ENCODE data around the gene CDKL2.

Gene CDKL2

DNA sequence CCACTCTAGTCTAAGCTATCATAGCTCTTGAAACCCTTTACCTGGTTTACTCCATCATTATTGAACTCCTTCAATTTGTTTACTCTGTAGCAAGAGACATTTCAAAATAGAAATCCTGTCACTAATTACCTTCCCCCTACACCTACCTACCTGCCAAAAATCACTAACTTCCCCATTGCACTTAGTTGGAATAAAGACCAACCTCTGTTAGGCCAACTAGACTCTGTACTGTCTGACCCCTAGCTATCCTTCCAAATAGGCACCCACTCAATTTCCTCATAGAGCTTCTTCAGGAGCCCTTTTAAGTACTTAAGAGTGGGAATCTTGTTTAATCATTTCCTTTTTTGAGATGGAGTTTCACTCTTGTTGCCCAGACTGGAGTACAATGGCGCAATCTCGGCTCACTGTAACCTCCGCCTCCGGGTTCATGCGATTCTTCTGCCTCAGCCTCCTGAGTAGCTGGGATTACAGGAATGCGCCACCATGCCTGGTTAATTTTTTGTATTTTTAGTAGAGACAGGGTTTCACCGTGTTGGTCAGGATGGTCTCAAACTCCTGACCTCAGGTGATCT is 8.9 kb upstream of the CDKL2 start:
- DNase-seq (ENCODE audit: low spot score), result no peak

GRCh38 chr4:75637827-75638226 is 7.5 kb upstream of the CDKL2 start:
- DNase-seq (ENCODE audit: low spot score), result no peak

DNA sequence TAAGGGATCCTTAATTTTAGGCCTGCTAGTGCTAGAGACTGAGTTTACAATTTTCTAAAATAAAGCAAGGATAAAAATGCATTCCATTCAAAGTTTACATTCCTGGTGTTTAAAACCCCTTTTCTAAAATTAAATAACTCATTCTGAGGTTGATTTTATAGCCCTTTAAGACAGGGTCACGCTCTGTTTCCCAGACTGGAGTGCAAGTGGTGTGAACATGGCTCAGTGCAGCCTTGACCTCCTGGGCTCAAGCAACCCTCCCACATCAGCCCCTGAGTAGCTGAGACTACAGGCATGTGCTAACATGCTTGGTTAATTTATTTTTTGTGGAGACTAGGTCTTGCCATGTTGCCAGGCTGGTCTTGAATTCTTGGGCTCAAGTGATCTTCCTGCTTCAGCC is 6.8 kb upstream of the CDKL2 start:
- no peak for DNase-seq (ENCODE audit: low spot score)

DNA sequence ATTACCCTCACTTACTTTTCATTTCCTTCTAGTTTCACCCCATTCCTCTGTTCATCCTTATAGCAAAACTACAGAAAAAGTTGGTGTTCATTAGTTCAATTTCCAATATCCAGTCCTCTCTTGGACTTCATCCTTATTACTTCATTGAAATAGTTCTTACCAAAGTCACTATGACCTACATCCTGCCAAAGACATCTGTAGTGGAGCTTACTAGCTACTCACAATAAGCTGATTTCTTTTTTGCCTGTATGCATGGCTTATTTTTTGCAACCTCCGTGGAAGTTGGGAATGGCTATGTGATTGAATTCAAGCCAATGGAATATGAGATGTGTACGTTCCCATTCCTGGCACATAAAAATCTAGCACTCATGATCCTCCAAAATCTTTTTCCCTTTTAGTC is 4.6 kb upstream of the CDKL2 start:
- DNase-seq (ENCODE audit: low spot score), result no peak

GRCh38 chr4:75634281-75634680 is 4.0 kb upstream of the CDKL2 start:
- DNase-seq (ENCODE audit: low spot score), result no peak

DNA sequence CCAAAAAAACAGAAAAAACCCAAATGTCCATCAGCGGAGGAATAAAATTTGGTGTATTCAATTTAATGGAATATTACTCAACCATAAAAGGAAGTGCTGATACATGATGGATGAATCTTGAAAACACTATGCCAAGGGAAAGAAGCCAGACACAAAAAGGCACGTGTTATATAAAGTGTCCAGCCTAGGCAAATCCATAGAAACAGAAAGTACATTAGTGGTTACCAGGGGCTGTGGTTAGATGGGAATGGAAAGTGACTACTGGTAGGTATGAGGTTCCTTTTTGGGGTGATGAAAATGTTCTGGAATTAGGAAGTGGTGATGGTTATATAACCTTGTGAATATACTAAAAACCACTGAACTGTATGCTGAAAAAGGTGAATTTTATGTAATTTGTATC is 3.5 kb upstream of the CDKL2 start:
- DNase-seq (ENCODE audit: low spot score), result no peak

DNA sequence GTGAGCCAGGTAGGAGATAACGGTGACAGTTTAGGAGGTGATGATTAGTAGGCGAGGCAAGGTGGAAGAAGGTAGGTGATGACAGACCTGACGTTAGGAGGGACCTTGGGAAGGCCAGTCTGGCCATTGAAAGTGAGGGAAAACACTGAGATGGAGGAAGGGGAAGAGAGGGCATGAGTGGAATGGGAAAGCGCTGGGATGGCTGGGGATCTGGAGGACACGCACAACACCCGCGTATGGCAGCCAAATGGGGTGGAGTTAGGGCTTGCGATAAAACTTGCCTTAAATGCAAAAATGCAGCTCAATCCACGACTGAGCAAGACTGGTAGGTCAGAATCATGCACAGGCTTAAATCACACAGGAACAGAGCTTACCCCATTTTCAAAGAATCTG is 605 bp upstream of the CDKL2 start:
- DNase-seq (ENCODE audit: low spot score), result no peak

GRCh38 chr4:75629239-75629638 is 1.1 kb downstream of the CDKL2 start:
- no peak for DNase-seq (ENCODE audit: low spot score)

DNA sequence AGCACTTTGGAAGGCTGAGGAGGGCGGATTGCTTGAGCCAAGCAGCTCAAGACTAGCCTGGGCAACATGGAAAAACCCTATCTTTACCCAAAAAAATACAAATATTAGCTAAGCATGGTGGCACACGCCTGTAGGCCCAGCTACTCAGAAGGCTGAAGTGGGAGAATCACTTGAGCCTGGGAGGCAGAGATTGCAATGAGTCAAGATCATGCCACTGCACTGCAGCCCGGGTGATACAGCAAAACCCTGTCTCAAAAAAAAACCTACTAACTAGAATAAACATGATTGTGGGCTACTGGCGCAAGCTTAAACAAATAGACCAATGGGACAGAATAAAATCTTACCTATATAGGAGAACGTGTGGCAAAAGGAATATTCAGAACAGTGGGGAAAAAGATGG is 7.3 kb downstream of the CDKL2 start:
- DNase-seq (ENCODE audit: low spot score), result no peak

DNA sequence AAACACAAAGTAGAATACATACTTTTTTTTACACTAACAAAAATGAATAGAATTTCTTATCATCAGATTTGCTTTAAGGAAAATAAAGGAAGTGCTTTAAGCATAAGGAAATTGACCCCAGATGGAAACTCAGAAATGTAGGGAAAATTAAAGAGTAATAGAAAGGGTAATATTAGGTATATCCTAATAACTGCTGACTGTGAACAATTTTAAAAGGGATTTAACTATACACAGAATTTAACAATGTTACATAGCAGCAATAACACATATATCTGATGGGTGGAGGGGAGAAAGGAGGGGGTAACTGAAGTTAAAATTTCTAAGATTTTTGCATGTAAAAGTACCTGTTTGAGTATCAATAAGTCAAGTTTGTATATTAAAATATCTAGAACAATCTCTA is 8.6 kb downstream of the CDKL2 start:
- no peak for DNase-seq (ENCODE audit: low spot score)

DNA sequence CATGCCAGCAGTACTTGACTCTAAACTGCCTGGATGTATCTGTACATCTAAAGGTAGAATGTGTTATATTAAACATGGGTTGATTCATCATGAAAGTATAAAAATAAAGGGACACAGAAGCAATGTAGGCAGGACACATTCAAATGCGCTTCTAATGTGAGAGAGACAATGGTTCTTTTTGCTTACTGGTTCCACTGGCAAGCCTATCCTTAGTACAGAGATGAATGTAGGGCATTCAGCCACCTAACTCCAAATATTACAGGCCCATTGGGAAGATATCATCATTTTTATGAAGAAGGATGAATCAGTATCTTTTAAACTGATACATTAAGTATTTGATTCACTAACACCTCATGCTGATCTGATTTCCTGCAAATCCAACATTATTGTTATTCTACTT is 18.0 kb downstream of the CDKL2 start:
- no peak for DNase-seq (ENCODE audit: low spot score)

- no peak for DNase-seq (ENCODE audit: low spot score)
Observed at GRCh38 chr4:75605928-75606327, 24.4 kb downstream of the CDKL2 start.

- DNase-seq (ENCODE audit: low spot score), result no peak
Observed at GRCh38 chr4:75599647-75600046, 30.7 kb downstream of the CDKL2 start.

DNA sequence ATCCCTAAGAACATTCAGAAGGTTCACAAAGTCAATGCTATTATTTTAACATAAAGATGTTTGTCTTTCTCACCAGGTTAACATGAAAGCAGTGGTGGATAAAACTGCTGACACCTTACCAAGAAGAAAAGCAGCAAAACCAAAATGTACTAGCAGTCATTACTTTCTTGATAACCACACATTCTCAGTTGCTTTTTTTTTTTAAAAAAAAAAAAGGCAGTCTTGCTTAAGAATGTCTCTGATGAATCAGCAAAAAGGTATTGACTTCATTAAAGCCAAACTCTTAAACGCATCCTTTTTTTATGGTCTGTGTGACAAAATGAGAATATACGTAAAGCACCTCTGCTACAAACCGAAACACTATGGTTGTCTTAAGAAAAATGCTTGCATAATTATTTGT is 31.9 kb downstream of the CDKL2 start:
- DNase-seq (ENCODE audit: low spot score), result no peak

DNA sequence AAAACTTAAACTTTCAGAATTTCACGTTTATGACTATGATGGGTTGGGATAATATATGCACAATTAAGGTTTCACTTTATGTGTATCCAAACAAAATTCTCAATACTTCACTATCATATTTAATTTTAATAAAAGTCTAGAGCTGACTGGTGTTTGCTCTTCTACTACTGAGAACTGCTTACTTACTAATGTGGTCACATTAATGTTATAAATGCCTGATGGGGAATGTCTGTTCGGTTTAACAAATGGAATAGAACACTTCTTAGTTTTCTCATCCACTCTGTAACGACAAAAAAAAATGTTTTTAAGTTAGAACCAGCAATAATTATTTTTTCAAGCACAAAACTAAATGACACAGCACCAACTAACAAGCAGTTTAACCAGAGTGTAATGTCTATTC is 34.3 kb downstream of the CDKL2 start:
- DNase-seq (ENCODE audit: low spot score), result no peak

GRCh38 chr4:75593393-75593792 is 36.9 kb downstream of the CDKL2 start:
- DNase-seq (ENCODE audit: low spot score), result no peak

GRCh38 chr4:75584067-75584466 is 46.3 kb downstream of the CDKL2 start:
- no peak for DNase-seq (ENCODE audit: low spot score)

GRCh38 chr4:75567725-75568124 is 62.6 kb downstream of the CDKL2 start:
- no peak for DNase-seq (ENCODE audit: low spot score)

- no peak for DNase-seq (ENCODE audit: low spot score)
Observed at GRCh38 chr4:75566911-75567310, 63.4 kb downstream of the CDKL2 start.

DNA sequence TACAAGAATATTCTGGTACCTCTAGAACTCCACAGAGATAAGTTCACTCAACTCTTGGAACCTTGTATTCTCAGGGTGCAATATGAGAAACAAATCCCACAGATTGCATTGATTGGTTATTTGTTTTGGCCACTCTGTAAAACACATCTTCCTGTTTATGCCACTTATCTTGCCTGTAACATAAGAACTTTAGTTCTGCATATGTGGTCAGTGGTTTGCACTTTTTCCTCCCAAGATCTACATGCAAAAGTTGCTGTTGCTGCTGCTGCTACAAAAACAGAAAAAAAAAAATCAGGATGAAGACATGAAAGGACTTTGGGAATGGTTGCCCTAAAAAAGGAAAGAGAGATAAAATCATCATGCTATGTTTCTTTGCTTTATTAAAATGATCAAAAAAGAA is 64.8 kb downstream of the CDKL2 start:
- DNase-seq (ENCODE audit: low spot score), result no peak

GRCh38 chr4:75564023-75564422 is 66.3 kb downstream of the CDKL2 start:
- DNase-seq (ENCODE audit: low spot score), result no peak

DNA sequence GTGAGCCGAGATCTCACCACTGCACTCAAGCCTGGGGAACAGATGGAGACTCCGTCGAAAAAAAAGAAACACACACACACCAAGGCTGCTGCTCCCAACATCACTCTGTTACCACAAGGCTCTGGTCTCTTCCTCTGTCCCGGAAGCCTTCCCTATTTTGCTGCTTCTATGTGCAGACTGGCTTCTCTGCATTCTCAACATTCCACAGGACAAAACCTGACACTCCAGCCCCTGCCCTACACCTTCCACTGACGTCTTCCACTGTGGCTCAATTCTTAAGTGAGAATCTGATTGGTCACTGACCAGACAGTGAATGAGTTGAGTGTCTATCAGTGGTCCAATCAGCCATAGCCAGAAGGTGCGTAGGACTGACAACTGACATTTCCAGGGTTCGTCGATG is 68.5 kb downstream of the CDKL2 start:
- no peak for DNase-seq (ENCODE audit: low spot score)

GRCh38 chr4:75557696-75558095 is 72.6 kb downstream of the CDKL2 start:
- no peak for DNase-seq (ENCODE audit: low spot score)

DNA sequence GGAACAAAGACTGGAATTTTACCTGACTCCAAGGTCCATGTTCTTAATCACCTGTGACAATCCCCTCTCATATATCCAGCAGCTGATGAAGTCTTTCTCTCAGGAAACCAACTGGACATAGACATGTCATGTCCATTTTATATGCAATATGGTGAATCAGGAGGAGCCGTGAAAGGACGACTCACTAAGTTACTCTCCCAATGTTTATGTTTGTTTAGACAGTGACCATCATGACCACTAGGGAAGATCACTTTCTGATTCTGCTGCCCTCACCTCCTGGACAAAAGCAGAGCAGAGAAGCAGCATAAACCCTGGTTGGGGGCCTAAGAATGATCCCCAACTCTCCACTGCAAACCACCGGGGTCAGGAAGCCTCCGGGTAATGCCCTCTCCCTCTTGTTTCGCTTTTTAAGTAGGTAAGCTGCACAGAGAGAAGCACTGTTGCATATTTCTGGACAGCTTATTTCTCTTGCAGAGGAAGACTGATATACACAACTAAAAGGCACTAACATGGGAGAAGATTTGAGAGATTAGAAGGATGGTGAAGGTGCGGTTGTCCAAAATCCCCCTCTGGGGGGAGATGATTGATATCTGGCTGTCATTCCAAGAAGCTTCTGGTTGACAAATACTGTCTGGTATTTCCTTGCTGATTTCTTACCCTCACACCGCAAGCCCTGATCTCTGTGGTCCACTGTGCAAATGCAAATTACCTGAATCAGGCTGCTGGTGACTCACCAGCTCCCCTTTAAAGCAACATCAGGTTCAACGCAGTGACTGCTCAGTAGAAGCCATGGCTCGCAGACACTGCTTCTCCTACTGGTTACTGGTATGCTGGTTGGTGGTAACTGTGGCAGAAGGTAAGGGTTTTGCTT is 74.8 kb downstream of the CDKL2 start, which contains the start of gene ODAPH:
Gene ODAPH, plus strand, starts transcription at position 773 of the 871 bp plus-strand sequence. Its CDS starts 17 bp downstream, at position 790.
- no peak for DNase-seq (ENCODE audit: low spot score)
